Measurements from ENCODE around the gene LRRC4.

DNA sequence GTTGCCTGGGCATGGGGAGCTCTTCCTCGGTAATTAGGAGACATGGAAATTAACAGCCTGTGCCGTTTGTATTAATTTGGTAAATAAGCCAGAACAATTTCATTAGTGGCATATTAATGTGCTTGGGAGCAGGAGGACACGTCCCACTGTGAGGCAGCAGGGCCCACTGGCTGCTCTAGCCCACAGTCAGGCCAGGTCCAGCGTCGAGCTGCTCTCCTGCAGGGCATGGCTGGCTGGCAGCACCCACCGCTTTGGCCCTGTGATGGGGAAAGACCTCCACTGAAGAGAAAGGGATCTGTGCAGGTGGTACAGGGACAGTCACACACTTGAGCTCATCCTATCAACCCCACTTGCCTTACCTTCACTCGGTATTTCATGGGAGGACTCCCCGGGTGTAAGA lies 37.5 kb upstream of the LRRC4 start:
- TF ChIP-seq CTCF (IDR thresholded peaks at IDR 0.05) = no peak
- TF ChIP-seq POLR2A (IDR thresholded peaks at IDR 0.05) = no peak

All from testis (tissue), 2 donors.